Hepatic stellate cell (primary cell): ENCODE results near the gene OIP5.
A peak's percentile ranks its signal among the peaks of the same experiment; 100 is the strongest.
"Not testable (repeated sequence)": the region's sequence is repeated elsewhere in the genome, so short reads cannot be mapped to it uniquely, and the experiment has no call there.

Experiments used
- DNase-seq: peaks from one replicate; pipeline ENCODE4 v3.0.0; 2011; ENCODE audit warnings: low spot score

The OIP5 gene

DNA sequence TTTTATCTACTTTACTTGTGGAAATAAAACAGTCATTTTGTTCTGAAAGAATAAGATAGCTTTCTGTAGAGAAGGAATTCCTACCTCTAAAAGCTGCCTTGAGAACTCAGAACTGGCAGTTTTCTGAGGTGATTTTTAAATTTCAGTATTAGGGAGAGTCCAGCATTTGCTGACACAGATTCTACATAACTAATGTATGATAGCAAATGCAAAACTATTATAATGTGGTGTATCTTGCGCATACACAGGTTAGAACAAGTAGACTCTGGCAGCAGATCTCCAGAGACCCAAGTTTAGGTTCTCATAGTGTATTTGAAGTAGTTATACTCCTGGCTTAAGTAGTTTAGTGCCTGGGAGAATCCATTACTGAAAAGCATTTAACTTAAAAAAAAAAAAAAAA, 30.8 kb downstream of the OIP5 start:
- no peak for DNase-seq

GRCh38 chr15:41301139-41301538, 31.3 kb downstream of the OIP5 start:
- not testable (repeated sequence) for DNase-seq

- no peak for DNase-seq
These were observed 39.9 kb downstream of the OIP5 start for GRCh38 chr15:41292521-41292920.

DNA sequence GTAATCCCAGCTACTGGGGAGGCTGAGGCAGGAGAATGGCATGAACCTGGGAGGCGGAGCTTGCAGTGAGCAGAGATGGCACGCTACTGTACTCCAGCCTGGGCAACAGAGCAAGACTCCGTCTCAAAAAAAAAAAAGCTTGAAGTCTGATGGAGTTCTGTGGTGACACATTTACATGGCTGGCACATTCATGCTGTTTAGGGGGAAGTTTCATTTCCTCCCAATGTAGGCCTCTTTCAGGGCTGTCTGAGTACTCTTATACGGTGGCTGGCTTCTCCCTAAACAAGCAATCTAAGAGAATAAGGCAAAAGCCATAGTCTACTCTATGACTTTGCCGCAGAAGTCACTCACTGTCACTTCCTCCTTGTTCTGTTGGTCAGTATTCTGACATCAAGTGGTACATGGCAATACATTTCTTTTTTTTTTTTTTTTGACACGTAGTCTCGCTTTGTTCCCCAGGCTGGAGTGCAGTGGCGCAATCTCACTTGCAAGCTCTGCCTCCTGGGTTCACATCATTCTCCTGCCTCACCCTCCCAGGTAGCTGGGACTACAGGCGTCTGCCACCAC, 41.2 kb downstream of the OIP5 start:
- no peak for DNase-seq

DNA sequence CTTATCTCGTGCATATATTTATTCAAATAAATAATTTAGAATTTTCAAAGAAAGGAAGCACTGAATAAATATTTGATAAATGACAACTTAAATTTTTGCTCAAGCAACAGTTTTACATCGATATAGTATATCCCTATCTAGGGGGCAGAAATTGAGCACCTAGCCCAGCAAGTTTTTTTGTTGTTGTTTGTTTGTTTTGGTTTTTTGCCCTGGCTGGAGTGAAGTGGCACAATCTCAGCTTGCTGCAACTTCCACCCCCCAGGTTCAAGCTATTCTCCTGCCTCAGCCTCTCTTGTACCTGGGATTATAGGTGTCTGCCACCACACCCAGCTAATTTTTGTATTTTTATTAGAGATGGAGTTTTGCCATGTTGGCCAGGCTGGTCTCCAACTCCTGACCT, 42.4 kb downstream of the OIP5 start:
- no peak for DNase-seq

- no peak for DNase-seq
These were observed 43.9 kb downstream of the OIP5 start for GRCh38 chr15:41288464-41288863.

- peak; percentile 30 for DNase-seq
These were observed 45.6 kb downstream of the OIP5 start for GRCh38 chr15:41286665-41287333.

DNA sequence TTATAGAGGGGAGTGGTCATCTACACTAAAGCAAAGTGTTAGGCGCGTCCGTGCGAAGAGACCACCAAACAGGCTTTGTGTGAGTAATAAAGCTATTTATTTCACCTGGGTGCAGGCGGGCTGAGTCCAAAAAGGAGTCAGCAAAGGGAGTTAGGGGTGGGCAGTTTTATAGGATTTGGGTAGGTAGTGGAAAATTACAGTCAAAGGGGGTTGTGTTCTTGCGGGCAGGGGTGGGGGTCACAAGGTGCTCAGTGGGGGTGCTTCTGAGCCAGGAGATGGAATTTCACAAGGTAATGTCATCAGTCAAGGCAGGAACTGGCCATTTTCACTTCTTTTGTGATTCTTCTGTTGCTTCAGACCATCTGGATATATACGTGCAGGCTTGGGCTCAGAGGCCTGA, 47.1 kb downstream of the OIP5 start:
- DNase-seq: no peak

GRCh38 chr15:41284427-41285177, 47.8 kb downstream of the OIP5 start:
- peak; percentile 21 for DNase-seq

- peak; percentile 99 for DNase-seq
These were observed 48.6 kb downstream of the OIP5 start for GRCh38 chr15:41283653-41284426.

DNA sequence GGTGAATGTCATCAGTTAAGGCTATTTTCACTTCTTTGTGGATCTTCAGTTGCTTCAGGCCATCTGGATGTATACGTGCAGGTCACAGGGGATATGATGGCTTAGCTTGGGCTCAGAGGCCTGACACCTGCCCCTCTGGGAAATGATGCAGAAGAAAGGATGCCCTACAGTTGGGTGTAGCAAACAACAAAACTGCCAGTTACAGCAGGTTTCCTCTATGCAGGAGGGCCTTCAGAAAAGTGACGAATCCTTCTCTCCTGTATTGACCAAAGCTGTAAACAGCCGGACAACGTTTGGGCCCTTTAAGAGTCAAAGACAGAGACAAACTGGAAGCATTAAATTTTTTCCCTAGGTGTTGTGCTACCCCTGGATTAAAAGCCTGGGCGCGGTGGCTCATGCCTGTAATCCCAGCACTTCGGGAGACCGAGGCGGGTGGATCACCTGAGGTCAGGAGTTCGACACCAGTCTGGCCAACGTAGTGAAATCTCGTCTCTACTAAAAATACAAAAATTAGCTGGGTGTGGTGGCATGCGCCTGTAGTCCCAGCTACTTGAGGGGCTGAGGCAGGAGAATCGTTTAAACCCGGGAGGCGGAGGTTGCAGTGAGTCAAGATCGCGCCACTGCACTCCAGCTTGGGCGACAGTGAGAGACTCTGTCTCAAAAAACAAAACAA, 49.3 kb downstream of the OIP5 start:
- not testable (repeated sequence) for DNase-seq

- DNase-seq: not testable (repeated sequence)
These were observed 50.0 kb downstream of the OIP5 start for GRCh38 chr15:41282436-41282835.

GRCh38 chr15:41281236-41281635, 51.2 kb downstream of the OIP5 start:
- peak; percentile 73 for DNase-seq

- DNase-seq: no peak
These were observed 52.7 kb downstream of the OIP5 start for GRCh38 chr15:41279535-41280283.

DNA sequence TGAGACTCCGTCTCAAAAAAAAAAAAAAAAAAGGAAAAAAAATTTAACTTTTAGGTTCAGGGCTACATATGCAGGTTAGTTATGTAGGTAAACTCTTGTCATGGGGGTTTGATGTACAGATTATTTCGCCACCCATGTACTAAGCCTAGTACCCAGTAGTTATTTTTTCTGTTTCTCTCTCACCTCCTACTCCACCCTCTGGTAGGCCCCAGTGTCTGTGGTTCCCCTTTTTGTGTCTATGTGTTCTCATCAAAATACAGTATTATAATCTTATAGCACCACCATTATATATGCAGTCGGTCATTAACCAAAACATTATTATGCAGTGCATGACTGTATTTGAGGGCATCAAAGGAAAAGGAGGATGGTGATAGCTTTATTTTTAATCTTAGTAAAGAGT, 54.1 kb downstream of the OIP5 start:
- no peak for DNase-seq

- no peak for DNase-seq
These were observed 55.6 kb downstream of the OIP5 start for GRCh38 chr15:41276831-41277230.

DNA sequence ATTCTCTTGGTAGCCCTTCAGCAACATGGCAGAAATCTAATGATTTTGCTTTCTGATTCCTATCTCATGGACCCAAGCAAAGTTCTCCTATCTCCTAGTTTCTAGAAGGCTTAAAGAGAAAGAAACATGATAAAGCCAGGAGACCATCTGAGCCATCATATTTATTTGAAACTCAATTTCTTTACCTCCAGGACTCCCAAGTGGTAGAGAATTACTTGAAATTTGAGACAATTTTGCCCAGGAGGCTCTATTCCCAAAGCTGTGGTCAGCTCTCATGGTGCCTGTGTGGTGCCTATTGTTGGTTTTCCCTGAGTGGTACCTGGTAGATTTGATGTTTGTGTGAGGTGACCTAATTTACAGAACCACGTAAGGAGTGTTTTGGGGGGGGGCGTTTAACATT, 62.5 kb downstream of the OIP5 start:
- DNase-seq: no peak

GRCh38 chr15:41263891-41264351, 68.5 kb downstream of the OIP5 start:
- no peak for DNase-seq

- no peak for DNase-seq
These were observed 69.8 kb downstream of the OIP5 start for GRCh38 chr15:41262571-41262970.

DNA sequence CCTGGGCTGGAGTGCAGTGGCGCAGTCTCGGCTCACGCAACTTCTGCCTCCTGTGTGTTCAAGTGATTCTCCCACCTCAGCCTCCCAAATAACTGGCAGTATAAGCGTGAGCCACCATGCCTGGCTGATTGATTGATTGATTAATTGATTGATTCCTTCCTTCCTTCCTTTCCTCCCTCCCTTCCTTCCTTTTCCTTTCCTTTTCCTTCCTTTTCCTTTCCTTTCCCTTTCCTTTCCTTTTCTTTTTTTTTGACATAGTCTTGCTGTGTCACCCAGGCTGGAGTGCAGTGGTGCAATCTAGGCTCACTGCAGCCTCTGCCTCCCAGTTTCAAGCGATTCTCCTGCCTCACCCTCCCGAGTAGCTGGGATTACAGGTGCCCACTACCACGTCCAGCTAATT, 71.5 kb downstream of the OIP5 start:
- DNase-seq: not testable (repeated sequence)

DNA sequence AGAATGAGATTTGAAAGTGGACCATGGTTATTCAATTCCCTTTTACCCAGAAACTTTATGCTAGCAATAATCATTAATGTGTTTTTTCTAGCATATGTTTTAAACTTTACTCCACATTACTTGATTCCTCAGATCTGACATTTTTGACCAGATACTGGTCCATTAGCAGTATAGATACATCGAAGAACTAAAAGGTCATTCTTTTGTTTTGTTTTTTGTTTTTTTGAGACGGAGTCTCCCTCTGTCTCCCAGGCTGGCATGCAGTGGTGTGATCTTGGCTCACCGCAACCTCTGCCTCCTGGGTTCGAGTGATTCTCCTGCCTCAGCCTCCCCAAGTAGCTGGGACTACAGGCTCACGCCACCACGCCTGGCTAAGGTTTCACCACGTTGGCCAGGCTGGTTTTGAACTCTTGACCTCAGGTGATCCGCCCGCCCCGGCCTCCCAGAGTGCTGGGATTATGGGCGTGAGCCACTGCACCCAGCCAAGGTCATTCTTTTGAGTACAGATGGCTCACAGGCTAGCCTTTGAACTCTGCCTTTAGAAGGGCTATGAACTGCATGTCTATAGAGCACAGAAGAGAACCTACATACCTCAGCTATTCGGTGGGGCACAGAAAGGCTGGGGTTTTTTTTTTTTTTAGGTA, 72.7 kb downstream of the OIP5 start:
- no peak for DNase-seq
